HFF-Myc (cell line): Measurements from ENCODE around the gene GGCT.

Experiments
- DNase-seq: peaks from one replicate; pipeline ENCODE4 v3.0.0-alpha.2; 2011; ENCODE audit warnings: low read depth; ENCODE audit errors: extremely low read depth
- H3K4me3 ChIP-seq: replicated peaks from 2 replicates; pipeline ENCODE4 v1.5.1; 2011; ENCODE audit warnings: low read depth, mild to moderate bottlenecking, control low read depth, low read length
- CTCF ChIP-seq: IDR thresholded peaks from 2 replicates; pipeline ENCODE4 v1.5.1; 2012; ENCODE audit warnings: mild to moderate bottlenecking, low read depth, low read length, control low read depth; ENCODE audit errors: missing control alignments

The GGCT gene

GRCh38 chr7:30448461-30449189 is 56.0 kb downstream of the GGCT start:
- no peak for TF ChIP-seq CTCF

GRCh38 chr7:30447466-30447865 is 57.2 kb downstream of the GGCT start:
- TF ChIP-seq CTCF: no peak
- no peak for DNase-seq
- H3K4me3 ChIP-seq: no peak overlapping the region

More at GRCh38 chr7:30448461-30449189, 56.0 kb downstream of the GGCT start:
- no peak overlapping the region for H3K4me3 ChIP-seq
- no peak for DNase-seq
